Activated CD4-positive, alpha-beta T cell treated with anti-CD3 and anti-CD28 coated beads, Interleukin-2, amount 50 U/mL, for 24 hours (primary cell): ENCODE measurements around the gene CYP4Z1.
"Not testable (repeated sequence)": the region's sequence is repeated elsewhere in the genome, so short reads cannot be mapped to it uniquely, and the experiment has no call there.

Experiments
- DNase-seq, 2 donors: peaks; one replicate each; pipeline ENCODE4 v3.0.0-alpha.2; 2020; ENCODE audit warnings: low read depth in 1 of 2, low spot score in 1 of 2

CYP4Z1 gene

GRCh38 chr1:47126997-47127396 is 60.0 kb downstream of the CYP4Z1 start:
- not testable (repeated sequence) for DNase-seq

- DNase-seq = no peak
Observed at GRCh38 chr1:47128221-47128620, 61.2 kb downstream of the CYP4Z1 start.

- DNase-seq = not testable (repeated sequence)
Observed at GRCh38 chr1:47128854-47129253, 61.8 kb downstream of the CYP4Z1 start.

- not testable (repeated sequence) for DNase-seq
Observed at GRCh38 chr1:47129489-47130230, 62.6 kb downstream of the CYP4Z1 start.

GRCh38 chr1:47132665-47133064 is 65.6 kb downstream of the CYP4Z1 start:
- DNase-seq = not testable (repeated sequence)

- DNase-seq = no peak
Observed at GRCh38 chr1:47137198-47137597, 70.2 kb downstream of the CYP4Z1 start, which contains the start of gene CYP4A22. Gene CYP4A22 (plus strand): TSS chr1:47137441. CDS start chr1:47137486, 45 bp downstream.

GRCh38 chr1:47137925-47138615 is 71.0 kb downstream of the CYP4Z1 start:
- DNase-seq = no peak

GRCh38 chr1:47140358-47140757 is 73.3 kb downstream of the CYP4Z1 start:
- not testable (repeated sequence) for DNase-seq

GRCh38 chr1:47143654-47144053 is 76.6 kb downstream of the CYP4Z1 start:
- DNase-seq = not testable (repeated sequence)

GRCh38 chr1:47146495-47146894 is 79.5 kb downstream of the CYP4Z1 start:
- not testable (repeated sequence) for DNase-seq

- no peak for DNase-seq
Observed at GRCh38 chr1:47147047-47147785, 80.2 kb downstream of the CYP4Z1 start.

- DNase-seq = not testable (repeated sequence)
Observed at GRCh38 chr1:47149162-47149561, 82.1 kb downstream of the CYP4Z1 start.

- not testable (repeated sequence) for DNase-seq
Observed at GRCh38 chr1:47156457-47156856, 89.4 kb downstream of the CYP4Z1 start.

- not testable (repeated sequence) for DNase-seq
Observed at GRCh38 chr1:47157957-47158356, 90.9 kb downstream of the CYP4Z1 start.

- DNase-seq = no peak
Observed at GRCh38 chr1:47160716-47161115, 93.7 kb downstream of the CYP4Z1 start.

GRCh38 chr1:47161298-47162040 is 94.4 kb downstream of the CYP4Z1 start:
- DNase-seq = no peak

GRCh38 chr1:47164552-47164951 is 97.5 kb downstream of the CYP4Z1 start:
- DNase-seq = no peak
